NCI-H2196 (cell line): ENCODE data around the gene E4F1.

ENCODE experiments used
- DNase-seq: peaks from one replicate; lab custom pipeline; 2025; ENCODE audit not compliant: unreplicated experiment; lab: John Stamatoyannopoulos, UW

Gene E4F1

GRCh38 chr16:2223221-2223941 is at the start of gene E4F1:
E4F1 (plus strand) TSS chr16:2223591; CDS start chr16:2223614, 23 bp downstream.
- DNase-seq: peak; percentile 99

- no peak for DNase-seq
These were observed 49.5 kb upstream of the E4F1 start for GRCh38 chr16:2173916-2174315.

DNA sequence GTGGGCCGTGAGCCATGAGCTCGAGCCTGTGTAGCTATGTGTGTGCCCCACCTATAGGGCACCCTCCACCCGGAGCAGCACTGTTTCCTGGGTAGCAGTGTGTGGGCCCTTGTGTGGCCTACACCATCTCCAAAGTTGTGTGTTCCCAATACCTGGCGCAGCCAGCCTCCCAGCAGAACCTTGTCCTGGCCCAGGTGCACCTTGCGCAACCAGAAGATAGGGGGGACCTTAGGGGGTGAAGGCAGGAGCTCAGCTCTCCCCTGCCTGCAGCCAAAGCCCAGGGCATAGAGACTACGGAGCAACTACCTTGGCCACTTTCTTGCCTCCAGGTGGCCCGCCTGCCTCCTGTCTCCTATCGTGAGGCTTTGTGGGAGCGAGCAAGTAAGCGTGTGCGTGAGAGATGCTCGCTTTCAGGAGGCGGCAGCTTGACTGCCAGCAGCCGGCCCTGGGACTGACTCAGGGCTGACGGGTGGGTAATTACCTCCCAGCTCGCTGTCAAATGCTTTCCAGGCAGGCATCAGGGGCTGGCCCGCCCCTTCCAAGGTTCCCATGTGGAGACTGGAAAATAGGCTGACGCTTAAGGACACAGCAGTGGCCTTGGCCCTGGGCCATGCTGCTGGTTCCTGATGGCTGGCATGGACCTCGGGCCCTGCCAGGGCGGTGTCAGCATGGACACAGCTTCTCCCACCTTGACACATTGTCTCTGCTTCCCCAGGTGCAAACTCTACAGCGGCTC is 48.8 kb upstream of the E4F1 start:
- DNase-seq: no peak

DNA sequence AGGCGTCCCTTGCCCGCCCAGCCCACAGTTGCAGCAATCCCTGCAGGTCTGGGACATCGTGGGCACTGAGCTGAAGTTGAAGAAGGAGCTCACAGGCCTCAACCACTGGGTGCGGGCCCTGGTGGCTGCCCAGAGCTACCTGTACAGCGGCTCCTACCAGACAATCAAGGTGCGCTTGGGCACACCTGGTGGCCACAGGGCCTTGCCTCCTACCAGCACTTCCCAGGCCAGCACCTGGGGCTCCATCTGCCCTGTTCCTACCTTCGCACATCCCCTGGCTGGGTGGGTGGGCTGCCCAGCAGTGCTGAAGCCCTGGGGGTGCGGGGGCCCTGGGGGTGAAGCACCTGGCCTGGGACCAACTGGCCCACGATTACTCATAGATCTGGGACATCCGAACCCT is 47.9 kb upstream of the E4F1 start:
- DNase-seq: no peak

DNA sequence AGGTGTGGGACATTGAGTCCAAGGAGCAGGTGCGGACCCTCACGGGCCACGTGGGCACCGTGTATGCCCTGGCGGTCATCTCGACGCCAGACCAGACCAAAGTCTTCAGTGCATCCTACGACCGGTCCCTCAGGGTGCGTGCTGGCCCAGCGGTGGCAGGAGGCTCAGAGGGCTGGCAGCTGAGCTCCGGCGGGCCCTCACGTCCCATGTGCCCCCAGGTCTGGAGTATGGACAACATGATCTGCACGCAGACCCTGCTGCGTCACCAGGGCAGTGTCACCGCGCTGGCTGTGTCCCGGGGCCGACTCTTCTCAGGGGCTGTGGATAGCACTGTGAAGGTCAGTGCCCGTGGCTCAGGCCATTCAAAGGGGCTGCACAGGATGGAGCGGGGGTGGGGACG is 47.3 kb upstream of the E4F1 start:
- no peak for DNase-seq

GRCh38 chr16:2177101-2177500 is 46.3 kb upstream of the E4F1 start:
- no peak for DNase-seq

- DNase-seq: no peak
These were observed 45.8 kb upstream of the E4F1 start for GRCh38 chr16:2177561-2177960.

GRCh38 chr16:2178321-2179106 is 44.9 kb upstream of the E4F1 start:
- no peak for DNase-seq

DNA sequence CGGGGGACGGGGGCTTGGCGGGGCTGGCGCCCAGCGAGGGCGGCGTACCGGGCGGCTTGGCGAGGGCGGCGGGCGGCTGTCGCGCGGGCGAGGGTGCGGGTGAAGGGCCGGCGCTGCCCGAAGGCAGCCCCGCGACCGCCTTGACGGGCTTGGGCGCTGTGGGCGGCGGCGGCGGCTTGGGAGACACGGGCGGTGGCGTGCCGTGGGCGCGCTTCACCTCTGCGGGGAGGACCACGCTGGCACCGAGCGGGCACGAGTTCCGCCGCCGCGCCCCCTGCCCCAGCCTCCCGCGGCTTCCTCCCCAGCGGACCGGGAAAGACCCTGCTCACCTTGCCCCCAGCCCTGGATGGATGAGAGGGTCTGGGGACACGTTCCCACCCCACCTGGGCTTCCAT is 44.3 kb upstream of the E4F1 start:
- DNase-seq: no peak

DNA sequence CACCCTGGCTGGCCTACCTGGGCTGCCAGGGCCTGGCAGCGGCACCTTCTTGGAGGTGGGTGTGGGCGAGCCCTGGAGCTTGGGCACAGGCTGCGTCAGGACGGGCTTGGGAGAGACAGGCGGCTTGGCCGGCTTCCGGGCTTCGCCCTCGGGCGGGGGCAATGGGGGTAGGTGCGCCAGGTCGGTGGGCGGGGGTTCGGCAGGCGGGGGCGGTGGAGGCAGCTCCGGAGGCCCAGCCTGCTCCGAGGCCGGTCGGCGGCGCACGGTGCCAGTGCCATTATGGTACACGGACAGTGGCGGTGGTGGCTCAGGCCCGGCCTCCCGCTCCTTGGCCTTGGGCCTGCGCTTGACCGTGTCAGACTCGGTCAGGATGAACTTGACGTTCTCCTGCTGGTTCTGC is 43.8 kb upstream of the E4F1 start:
- DNase-seq: no peak

DNA sequence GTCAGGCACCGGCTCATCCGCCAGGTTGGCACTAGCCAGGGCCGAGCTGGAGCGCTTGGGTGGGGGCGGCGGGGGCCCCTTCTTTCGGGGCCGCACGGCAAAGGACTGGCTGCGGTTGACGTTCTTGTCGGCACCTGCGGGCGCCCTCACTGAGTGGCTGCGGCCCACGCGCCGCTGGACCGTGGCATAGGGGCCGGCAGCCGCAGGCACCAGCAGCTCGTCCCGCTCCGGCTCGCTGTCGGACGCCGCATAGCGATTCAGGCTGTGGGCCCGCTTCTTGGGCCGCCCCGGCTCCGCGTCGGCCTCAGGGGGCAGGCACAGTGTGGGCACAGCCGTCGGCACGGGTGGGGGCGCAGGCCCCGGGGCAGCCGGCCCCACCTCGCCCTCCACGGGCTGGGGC is 42.9 kb upstream of the E4F1 start:
- DNase-seq: no peak

DNA sequence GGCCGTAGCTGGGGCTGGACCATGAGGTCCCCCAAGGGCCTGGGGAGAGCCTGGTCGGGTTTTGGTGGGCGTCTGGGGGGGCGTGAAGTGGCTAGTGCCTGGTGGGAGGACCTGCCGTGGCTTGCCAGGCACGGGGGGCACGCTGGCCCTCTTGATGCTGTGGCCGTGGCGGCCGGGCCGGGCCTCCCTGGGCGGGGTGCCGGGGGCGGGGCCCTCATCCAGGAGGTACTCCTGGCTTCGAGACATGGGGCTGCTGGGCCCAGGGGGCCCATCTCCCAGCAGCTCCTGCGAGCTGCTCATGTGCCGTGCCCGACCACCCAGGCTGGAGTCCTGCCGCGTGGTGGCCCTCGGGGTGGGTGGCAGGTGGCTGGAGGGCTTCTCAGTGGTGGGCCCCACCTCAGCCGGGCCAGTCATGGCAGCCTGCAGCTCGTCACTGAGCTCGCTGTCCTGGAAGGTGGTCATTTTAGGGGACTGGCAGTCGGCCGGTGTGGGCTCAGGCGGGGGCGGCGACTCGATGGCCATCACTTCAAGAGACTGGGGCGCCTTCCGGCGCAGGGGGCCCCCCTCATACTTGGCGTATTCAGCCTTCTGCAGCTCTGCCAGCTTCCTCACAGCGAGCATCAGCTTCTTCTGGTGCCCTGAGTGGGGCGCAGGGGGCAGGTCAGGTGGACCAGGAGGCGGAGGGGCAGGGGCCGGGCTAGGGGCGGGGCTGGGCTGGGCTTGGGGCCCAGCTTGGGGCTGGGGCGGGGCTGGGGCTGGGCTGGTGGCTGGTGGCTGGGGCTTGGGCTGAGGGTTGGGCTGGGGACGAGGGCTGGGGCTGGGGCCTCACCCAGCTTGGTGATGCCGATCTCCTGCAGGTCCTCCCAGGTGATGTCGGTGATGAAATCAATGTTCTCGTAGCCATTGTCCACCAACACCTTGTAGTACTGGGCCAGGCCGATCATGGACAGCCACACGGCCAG is 42.1 kb upstream of the E4F1 start:
- DNase-seq: no peak

- no peak for DNase-seq
These were observed 41.4 kb upstream of the E4F1 start for GRCh38 chr16:2181952-2182351.

GRCh38 chr16:2183671-2184070 is 39.7 kb upstream of the E4F1 start:
- DNase-seq: no peak

DNA sequence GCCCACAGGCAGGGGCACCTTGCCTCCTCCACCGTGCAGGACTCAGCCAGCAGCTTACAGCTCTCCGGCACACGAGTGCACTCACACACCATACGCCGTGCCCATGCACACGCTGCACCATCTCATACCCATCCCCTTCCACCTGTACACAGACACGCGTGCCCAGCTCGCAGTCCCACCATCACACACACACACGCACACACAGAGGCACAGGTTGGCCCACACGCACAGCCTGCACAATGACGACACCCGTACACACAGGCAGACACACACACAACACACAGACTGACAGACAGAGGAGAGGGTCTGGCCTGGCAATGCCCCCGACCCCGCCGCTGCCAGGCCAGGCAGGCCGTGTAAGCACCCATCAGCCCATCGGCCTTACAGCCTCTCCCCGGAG is 39.0 kb upstream of the E4F1 start:
- DNase-seq: no peak

- DNase-seq: no peak
These were observed 38.4 kb upstream of the E4F1 start for GRCh38 chr16:2184962-2185361.

GRCh38 chr16:2186064-2186463 is 37.3 kb upstream of the E4F1 start:
- no peak for DNase-seq

GRCh38 chr16:2186505-2186904 is 36.9 kb upstream of the E4F1 start:
- DNase-seq: no peak

GRCh38 chr16:2187212-2187611 is 36.2 kb upstream of the E4F1 start:
- DNase-seq: no peak

GRCh38 chr16:2188395-2188794 is 35.0 kb upstream of the E4F1 start:
- no peak for DNase-seq
